Kidney (tissue), 14 donors: ENCODE data around the gene PLA2G4D. TPM values are rescaled to one million over a fixed set of nuclear protein-coding genes. Genes with fewer than 3 reads are reported as not detected.

ENCODE experiments used
- DNase-seq, 5 donors: peaks; one replicate each; pipeline ENCODE4 v3.0.0-alpha.2; 2013 to 2020
- FAIRE-seq: peaks from 2 replicates; lab custom pipeline; 2012; peaks lifted over from hg19 to GRCh38; lab: Jason Lieb, UNC
- H3K27ac ChIP-seq, 2 donors: one replicate each; pipeline ENCODE4 v1.7.0; 2013; ENCODE audit warnings: low read depth in 2 of 2, low read length in 2 of 2, inconsistent platforms in 1 of 2
- H3K27me3 ChIP-seq: one replicate; pipeline ENCODE4 v1.7.1; 2013; ENCODE audit warnings: low read length, inconsistent platforms; ENCODE audit not compliant: control insufficient read depth, insufficient read depth
- H3K36me3 ChIP-seq, 3 donors: one replicate each; pipeline versions ENCODE4 v1.7.0 to v1.7.1; 2013; ENCODE audit warnings: low read length in 3 of 3, control low read depth in 1 of 3, inconsistent platforms in 1 of 3; ENCODE audit not compliant: insufficient read depth in 3 of 3, control insufficient read depth in 2 of 3
- H3K4me1 ChIP-seq, 3 donors: one replicate each; pipeline versions ENCODE4 v1.7.0 to v1.7.1; 2013; ENCODE audit warnings: low read length in 3 of 3, inconsistent platforms in 1 of 3, low read depth in 1 of 3; ENCODE audit not compliant: control insufficient read depth in 2 of 3, insufficient read depth in 2 of 3
- H3K4me3 ChIP-seq, 3 donors: one replicate each; pipeline versions ENCODE4 v1.7.0 to v1.8.1; 2013; ENCODE audit warnings: low read length in 3 of 3, control low read depth in 1 of 3, inconsistent platforms in 1 of 3
- H3K9ac ChIP-seq, 3 donors: one replicate each; pipeline versions ENCODE4 v1.7.0 to v1.7.1; 2013; ENCODE audit warnings: low read length in 3 of 3, control low read depth in 1 of 3, inconsistent platforms in 1 of 3
- H3K9me3 ChIP-seq, 3 donors: one replicate each; pipeline versions ENCODE4 v1.7.0 to v1.7.1; 2013; ENCODE audit warnings: low read length in 3 of 3, control low read depth in 1 of 3, inconsistent platforms in 1 of 3; ENCODE audit not compliant: control insufficient read depth in 2 of 3, insufficient read depth in 1 of 3
- intact Hi-C: fragments of 100-400 bp; cut with DNase I; formaldehyde crosslinking; loops from one replicate; pipeline ENCODE4 v1.11.1; 2022
- polyA plus RNA-seq: library from polyadenylated mRNA; stranded (reverse); fragments of 350-450 nt; fragmentation: Illumina TruSeq; extraction: RNeasy Lipid Tissue Mini Kit (QIAGEN cat#74804); gene quantifications from one replicate; pipeline ENCODE4 v1.2.3, GENCODE V29; 2014; ENCODE audit warnings: low read depth, low replicate concordance; ENCODE audit not compliant: insufficient read depth
- total RNA-seq: library from RNA; stranded (reverse); fragmentation: NEBNext Ultra II Directional; extraction: Animal tissue kit (Norgen Biotek cat#: 25700); gene quantifications from one replicate; pipeline ENCODE4 v1.2.1, GENCODE V29; 2021
- TF ChIP-seq, protein P1 (sequence below): IDR thresholded peaks from 3 replicates; pipeline ENCODE4 v1.5.1; 2012; ENCODE audit warnings: mild to moderate bottlenecking, moderate library complexity, borderline replicate concordance; ENCODE audit not compliant: insufficient read depth; ENCODE audit errors: extremely low read depth
- donor health status: control.
- donor health status: control.
- donor health status: control.
- donor health status: control.
- donor health status: control.
- donor health status: DM: yes; HTN: yes; CAD: no.
- donor health status: Normal renal cell carcinoma (clear cell type).

The PLA2G4D gene
- total and polyA plus RNA-seq, 2 donors from 2014 or later = not detected

DNA sequence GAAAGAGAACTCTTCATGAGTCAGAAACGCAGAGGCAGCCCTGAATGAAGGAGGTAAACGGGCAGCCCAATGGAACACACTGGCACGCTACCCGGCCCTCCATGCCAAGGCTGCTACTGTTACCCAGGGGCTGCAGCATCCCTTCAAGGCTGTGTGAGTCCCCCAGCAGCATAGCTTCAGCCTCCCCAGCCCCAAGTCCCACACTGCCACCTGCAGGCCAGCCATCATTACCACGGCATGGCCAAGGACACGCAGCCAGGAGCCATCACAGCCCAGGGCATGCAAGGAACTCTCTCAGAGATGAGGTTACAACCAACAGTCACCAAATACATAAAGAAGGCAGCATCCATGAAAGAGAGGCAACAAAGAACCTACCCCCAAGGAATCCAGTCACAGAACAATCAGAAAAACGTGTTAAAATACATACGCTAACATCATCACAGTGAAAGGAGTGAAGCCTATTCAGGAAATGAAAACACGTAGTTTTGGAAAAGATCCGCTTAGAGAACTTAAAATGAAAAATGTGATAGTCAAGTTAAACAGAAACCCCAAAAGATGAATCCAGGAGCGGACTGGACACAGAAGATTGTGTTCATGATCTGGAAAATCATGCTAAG lies 39.6 kb upstream of the PLA2G4D start:
- H3K27me3 ChIP-seq = no peaks in the 10 kb centered on the region
- no peak overlapping the region for H3K4me3 ChIP-seq
- FAIRE-seq = no peak
- intact Hi-C loops = no loop called here
- TF ChIP-seq, protein P1, sequence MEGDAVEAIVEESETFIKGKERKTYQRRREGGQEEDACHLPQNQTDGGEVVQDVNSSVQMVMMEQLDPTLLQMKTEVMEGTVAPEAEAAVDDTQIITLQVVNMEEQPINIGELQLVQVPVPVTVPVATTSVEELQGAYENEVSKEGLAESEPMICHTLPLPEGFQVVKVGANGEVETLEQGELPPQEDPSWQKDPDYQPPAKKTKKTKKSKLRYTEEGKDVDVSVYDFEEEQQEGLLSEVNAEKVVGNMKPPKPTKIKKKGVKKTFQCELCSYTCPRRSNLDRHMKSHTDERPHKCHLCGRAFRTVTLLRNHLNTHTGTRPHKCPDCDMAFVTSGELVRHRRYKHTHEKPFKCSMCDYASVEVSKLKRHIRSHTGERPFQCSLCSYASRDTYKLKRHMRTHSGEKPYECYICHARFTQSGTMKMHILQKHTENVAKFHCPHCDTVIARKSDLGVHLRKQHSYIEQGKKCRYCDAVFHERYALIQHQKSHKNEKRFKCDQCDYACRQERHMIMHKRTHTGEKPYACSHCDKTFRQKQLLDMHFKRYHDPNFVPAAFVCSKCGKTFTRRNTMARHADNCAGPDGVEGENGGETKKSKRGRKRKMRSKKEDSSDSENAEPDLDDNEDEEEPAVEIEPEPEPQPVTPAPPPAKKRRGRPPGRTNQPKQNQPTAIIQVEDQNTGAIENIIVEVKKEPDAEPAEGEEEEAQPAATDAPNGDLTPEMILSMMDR = no peak
- DNase-seq = no peak
- no peak overlapping the region for H3K9ac ChIP-seq
- H3K4me1 ChIP-seq = no peaks in the 10 kb centered on the region
- H3K36me3 ChIP-seq = no peaks in the 10 kb centered on the region
- peaks cover 0 to 3% (median 0%) of the 10 kb centered on the region in 3 donors for H3K9me3 ChIP-seq
- no peak overlapping the region for H3K27ac ChIP-seq

GRCh38 chr15:42133356-42133755 lies 39.0 kb upstream of the PLA2G4D start:
- no peak for FAIRE-seq
- Histone ChIP-seq H3K4me1 (no peaks in the 10 kb centered on the region), H3K9me3 (no peaks in the 10 kb centered on the region), H3K9ac (no peak overlapping the region), H3K27me3 (no peaks in the 10 kb centered on the region), H3K36me3 (no peaks in the 10 kb centered on the region), H3K27ac (no peak overlapping the region), H3K4me3 (no peak overlapping the region)
- intact Hi-C loops = no loop called here
- no peak for DNase-seq
- TF ChIP-seq, protein P1 = no peak

GRCh38 chr15:42131826-42132806 lies 37.8 kb upstream of the PLA2G4D start:
- Histone ChIP-seq H3K4me3 (no peak overlapping the region), H3K9me3 (no peaks in the 10 kb centered on the region), H3K27ac (no peak overlapping the region), H3K9ac (no peak overlapping the region), H3K27me3 (no peaks in the 10 kb centered on the region), H3K36me3 (no peaks in the 10 kb centered on the region), H3K4me1 (no peaks in the 10 kb centered on the region)
- TF ChIP-seq, protein P1 = no peak
- intact Hi-C loops = no loop called here
- DNase-seq (no peak), FAIRE-seq (no peak)
